GM21723 (cell line): Measurements from ENCODE around the gene FBXO2.

Source experiments
- ATAC-seq: cut with Tn5 transposase; IDR thresholded peaks from one replicate; pipeline ENCODE4 v1.9.1; 2021; ENCODE audit warnings: mild to moderate bottlenecking, moderate library complexity; ENCODE audit not compliant: unreplicated experiment

The FBXO2 gene

DNA sequence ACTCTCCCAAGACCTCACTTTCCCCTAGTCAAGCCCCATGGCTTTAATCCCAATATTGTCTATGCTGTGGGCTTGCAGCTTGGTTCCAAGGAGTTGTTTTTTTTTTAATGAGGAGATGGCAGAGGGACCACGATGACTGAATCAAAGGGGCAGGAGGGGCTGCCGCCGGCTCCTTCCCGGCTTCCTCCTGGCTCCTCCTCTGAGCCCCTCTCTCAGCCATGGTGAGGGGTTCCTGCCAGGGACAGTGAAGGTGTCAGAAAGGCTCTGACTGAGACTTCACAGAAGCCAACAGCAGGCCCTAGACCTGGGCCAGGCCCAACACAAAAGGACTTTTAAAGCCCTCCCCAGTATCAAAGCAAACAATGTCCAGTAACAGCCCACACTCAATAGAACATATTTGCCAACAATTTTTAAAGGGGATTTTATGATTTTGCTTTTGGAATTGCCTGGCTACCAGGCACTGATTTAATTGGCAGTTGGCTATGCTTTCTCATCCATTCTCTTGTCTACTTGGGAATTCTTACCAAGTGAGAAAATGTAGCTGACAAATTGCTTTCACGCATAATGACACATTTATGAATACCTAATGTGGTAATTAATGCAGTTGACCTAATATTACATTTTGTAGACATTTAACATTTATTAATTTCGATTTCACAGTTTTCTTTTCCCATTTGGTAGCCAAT, 54.2 kb downstream of the FBXO2 start:
- no peak for ATAC-seq

DNA sequence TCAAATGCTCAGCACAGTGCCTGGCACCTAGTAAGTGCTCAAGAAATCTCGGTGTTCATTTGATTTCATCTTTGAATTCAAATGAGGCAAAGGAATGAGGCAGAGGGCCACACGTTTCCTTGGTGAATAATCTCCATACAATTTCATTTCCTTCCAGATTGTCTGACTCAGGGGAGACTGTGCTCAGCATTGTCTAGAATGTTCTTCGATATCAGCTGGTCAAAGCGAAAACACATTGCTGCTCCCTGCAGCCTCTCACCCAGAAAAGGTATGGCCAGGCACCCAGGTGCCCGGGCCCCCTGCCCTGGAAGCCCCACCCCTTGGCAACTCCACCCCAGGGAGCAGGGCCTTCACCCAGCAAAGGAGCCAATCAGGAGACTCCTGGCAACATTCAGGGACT, 55.8 kb downstream of the FBXO2 start:
- no peak for ATAC-seq
